Psoas muscle (tissue), 8 donors: ENCODE data around the gene DRD1. TPM values are rescaled to one million over a fixed set of nuclear protein-coding genes. Genes with fewer than 3 reads are reported as not detected.

Source experiments
- ATAC-seq, 4 donors: fragments of 200-7000 bp; cut with Tn5 transposase; one replicate each; pipeline ENCODE4 v1.9.1; 2020; ENCODE audit warnings: moderate library complexity in 3 of 4, mild to moderate bottlenecking in 2 of 4
- DNase-seq, 2 donors: peaks; one replicate each; pipeline ENCODE4 v3.0.0-alpha.2; 2020
- H3K27ac ChIP-seq: fragments of 200-600 bp; one replicate; pipeline ENCODE4 v1.8.0; 2022
- H3K27me3 ChIP-seq, 3 donors: fragments of 200-600 bp in 1 of 3; one replicate each; pipeline versions ENCODE4 v1.6.1 to v1.8.0; 2013 to 2022; ENCODE audit warnings: low read length in 2 of 3, mild to moderate bottlenecking in 2 of 3, moderate library complexity in 1 of 3; ENCODE audit not compliant: insufficient read depth in 3 of 3
- H3K36me3 ChIP-seq, 2 donors: fragments of 200-600 bp in 1 of 2; one replicate each; pipeline versions ENCODE4 v1.6.1 to v1.8.0; 2013 to 2022; ENCODE audit warnings: low read depth in 1 of 2, mild to moderate bottlenecking in 1 of 2, moderate library complexity in 1 of 2; ENCODE audit not compliant: insufficient read depth in 1 of 2
- H3K4me1 ChIP-seq: fragments of 200-600 bp; one replicate; pipeline ENCODE4 v1.8.0; 2022
- H3K4me3 ChIP-seq: fragments of 200-600 bp; one replicate; pipeline ENCODE4 v1.8.0; 2022; ENCODE audit warnings: mild to moderate bottlenecking
- H3K9me3 ChIP-seq: fragments of 200-600 bp; one replicate; pipeline ENCODE4 v1.8.0; 2022
- CTCF ChIP-seq: fragments of 200-600 bp; IDR thresholded peaks from one replicate; pipeline ENCODE4 v1.8.0; 2022; ENCODE audit warnings: antibody characterized with exemption
- WGBS, 3 donors: extraction: QIAGEN DNeasy Blood & Tissue Kit; methylation state at CpG; one replicate each; pipeline versions ENCODE4 v1.1.6 to v1.1.7; 2013; 5-methylcytosine and 5-hydroxymethylcytosine counted together
- intact Hi-C, 2 donors: fragments of 100-400 bp; cut with DNase I; formaldehyde crosslinking; loops; one replicate each; pipeline versions ENCODE4 v1.11.0 to v1.14.2; 2022
- polyA plus RNA-seq, 3 donors: library from polyadenylated mRNA; stranded (reverse); fragments of 200-250 nt; gene quantifications; one replicate each; pipeline ENCODE4 v1.2.3, GENCODE V29; 2013
- total RNA-seq, 4 donors: library from RNA; stranded (reverse); fragmentation: NEBNext Ultra II Directional in 2 of 4; extraction: Animal tissue kit (Norgen Biotek cat#: 25700) in 2 of 4; gene quantifications; one replicate each; pipeline versions ENCODE4 v1.2.1 to v1.2.4, GENCODE V29; 2021 to 2023
- donor health status: healthy with polysubstance abuse.
- donor health status: DM: no; HTN: no; CAD: no; lungs with moderate emphysema.
- donor health status: Bipolar disorder and iron deficiency.
- donor health status: healthy.
- donor health status: DM: yes; HTN: yes; CAD: no.
- donor health status: DM: no; HTN: no; CAD: no.
- donor health status: DM: no; HTN: no; CAD: no.
- donor health status: DM: yes; HTN: yes; CAD: no.

DRD1 gene
- total and polyA plus RNA-seq, 7 donors, result 0.01 to 0.06 TPM; not detected in 5

- H3K4me3 ChIP-seq, result no peak overlapping the region
- no peak overlapping the region for H3K27ac ChIP-seq
- no peaks in the 10 kb centered on the region for H3K36me3 ChIP-seq
- H3K9me3 ChIP-seq, result no peaks in the 10 kb centered on the region
- no peaks in the 10 kb centered on the region for H3K27me3 ChIP-seq
- DNase-seq (no peak), ATAC-seq (no peak)
- intact Hi-C loops, result no loop called here
- no peaks in the 10 kb centered on the region for H3K4me1 ChIP-seq
- WGBS, 3 donors, result 52 to 59% (median 53%) methylated on average over 5 of the region's 5 CpGs
- TF ChIP-seq CTCF, result no peak
Measured at GRCh38 chr5:175394601-175395000, 49.4 kb downstream of the DRD1 start.

GRCh38 chr5:175393897-175394296, 50.1 kb downstream of the DRD1 start:
- DNase-seq, result no peak
- no peaks in the 10 kb centered on the region for H3K27me3 ChIP-seq
- H3K9me3 ChIP-seq, result no peaks in the 10 kb centered on the region
- intact Hi-C loops, result no loop called here
- H3K27ac ChIP-seq, result no peak overlapping the region
- ATAC-seq, result no peak
- WGBS, 3 donors, result 23 to 44% (median 32%) methylated on average over 4 of the region's 4 CpGs
- no peak for TF ChIP-seq CTCF
- H3K4me1 ChIP-seq, result no peaks in the 10 kb centered on the region
- H3K4me3 ChIP-seq, result no peak overlapping the region
- no peaks in the 10 kb centered on the region for H3K36me3 ChIP-seq

- H3K36me3 ChIP-seq, result no peaks in the 10 kb centered on the region
- no peaks in the 10 kb centered on the region for H3K27me3 ChIP-seq
- DNase-seq (no peak), ATAC-seq (no peak)
- intact Hi-C loops, result no loop called here
- no peak overlapping the region for H3K4me3 ChIP-seq
- H3K4me1 ChIP-seq, result no peaks in the 10 kb centered on the region
- H3K9me3 ChIP-seq, result no peaks in the 10 kb centered on the region
- no peak overlapping the region for H3K27ac ChIP-seq
- WGBS, 3 donors, result 80 to 86% (median 82%) methylated on average over 5 of the region's 5 CpGs
- no peak for TF ChIP-seq CTCF
Measured at GRCh38 chr5:175392236-175392635, 51.7 kb downstream of the DRD1 start.

GRCh38 chr5:175390352-175391083, 53.5 kb downstream of the DRD1 start:
- no peaks in the 10 kb centered on the region for H3K27me3 ChIP-seq
- DNase-seq (no peak), ATAC-seq (no peak)
- H3K9me3 ChIP-seq, result no peaks in the 10 kb centered on the region
- no peak overlapping the region for H3K4me3 ChIP-seq
- H3K4me1 ChIP-seq, result no peaks in the 10 kb centered on the region
- 91 to 96% (median 92%) methylated on average over 4 of the region's 4 CpGs for WGBS, 3 donors
- TF ChIP-seq CTCF, result no peak
- intact Hi-C loops, result no loop called here
- no peaks in the 10 kb centered on the region for H3K36me3 ChIP-seq
- H3K27ac ChIP-seq, result no peak overlapping the region

Other genes with a start within 250 kb of the DRD1 start
- gene SFXN1, start 34.4 kb upstream of the DRD1 start, total RNA-seq, result 10 to 100 TPM in 3 of 4 donors, 1 to 10 TPM in 1; 8.6 to 25.0 (median 13.7) TPM
- 10 to 100 TPM in 2 of 3 donors, 1 to 10 TPM in 1; 8.7 to 17.2 (median 17.0) TPM for gene SFXN1, start 34.4 kb upstream of the DRD1 start, polyA plus RNA-seq
- gene HRH2, start 213.9 kb upstream of the DRD1 start, total RNA-seq, result 1 to 10 TPM in 2 of 4 donors, under 1 TPM in 2; 0.49 to 7.0 (median 0.99) TPM
- gene HRH2, start 213.9 kb upstream of the DRD1 start, polyA plus RNA-seq, result under 1 TPM; 0.17 to 0.51 (median 0.18) TPM